BJ (cell line): ENCODE results near the gene FBXO46. TPM values are rescaled to one million over a fixed set of nuclear protein-coding genes. Genes with fewer than 3 reads are reported as not detected.

Source experiments
- CTCF ChIA-PET: fragments of 350-600 bp; formaldehyde crosslinking; extraction: SDS; loops from one replicate; lab custom pipeline; 2021; ENCODE audit warnings: antibody characterized with exemption, inconsistent platforms; lab: Yijun Ruan, JAX
- POLR2A ChIA-PET: fragments of 300-600 bp; sonication (Branson Sonifier 250); formaldehyde crosslinking; extraction: SDS; loops from one replicate; lab custom pipeline; 2021; ENCODE audit warnings: antibody characterized with exemption; lab: Charles Lee
- DNase-seq: peaks from one replicate; pipeline ENCODE4 v3.0.0-alpha.2; 2011; ENCODE audit warnings: low read depth
- H3K27me3 ChIP-seq: 2 replicates; pipeline ENCODE4 v1.6.0; 2011; ENCODE audit warnings: low read length; ENCODE audit not compliant: control insufficient read depth, insufficient read depth
- H3K36me3 ChIP-seq: 2 replicates; pipeline ENCODE4 v1.5.1; 2011; ENCODE audit warnings: low read length; ENCODE audit not compliant: control insufficient read depth, insufficient read depth
- H3K4me3 ChIP-seq: 2 replicates; pipeline ENCODE4 v1.5.1; 2011; ENCODE audit warnings: low read depth, mild to moderate bottlenecking, control low read depth, low read length
- polyA plus RNA-seq: library from polyadenylated mRNA; depleted of rRNA; stranded (reverse); fragments of >200 nt; gene quantifications from 2 replicates; pipeline ENCODE4 v1.2.3, GENCODE V29; 2011; rRNA removed
- small RNA-seq: library from RNA; depleted of rRNA; stranded (forward); fragments of <200 nt; gene quantifications from one replicate; pipeline ENCODE3, GENCODE V24; 2012; ENCODE audit warnings: low replicate concordance, low read depth; ENCODE audit not compliant: insufficient read length
- TF ChIP-seq, protein P1 (sequence below): IDR thresholded peaks from 2 replicates; pipeline ENCODE4 v1.5.1; 2011; ENCODE audit warnings: low read depth, mild to moderate bottlenecking, control low read depth, inconsistent platforms, low read length, moderate library complexity; ENCODE audit not compliant: insufficient read depth

FBXO46 gene
- polyA plus RNA-seq, 1 experiment: 2.3 TPM

DNA sequence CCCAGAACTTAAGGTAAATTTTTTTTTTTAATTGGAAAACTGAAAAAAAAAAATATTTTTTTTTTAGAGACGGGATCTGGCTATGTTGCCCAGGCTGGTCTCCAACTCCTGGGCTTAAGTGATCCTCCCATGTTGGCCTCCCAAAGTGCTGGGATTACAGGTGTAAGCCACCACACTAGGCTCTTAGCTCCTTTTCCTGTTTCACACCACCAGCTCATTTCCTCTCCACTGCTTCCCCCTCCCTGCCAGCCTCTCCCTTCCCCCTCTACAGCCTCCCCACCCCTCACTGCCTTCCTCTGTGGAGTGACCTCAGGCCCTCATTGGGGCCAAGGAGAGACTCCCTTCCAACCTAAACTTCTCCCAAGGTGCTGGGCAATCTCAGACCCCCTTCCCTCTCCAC lies 66.9 kb downstream of the FBXO46 start:
- ChIA-PET POLR2A (no interaction called here), CTCF (interaction anchor here (1.5 kb wide), 1 partner anchor 22 kb away, joined by 3 read pairs; no protein-coding TSS in a partner anchor)
- TF ChIP-seq, protein P1, sequence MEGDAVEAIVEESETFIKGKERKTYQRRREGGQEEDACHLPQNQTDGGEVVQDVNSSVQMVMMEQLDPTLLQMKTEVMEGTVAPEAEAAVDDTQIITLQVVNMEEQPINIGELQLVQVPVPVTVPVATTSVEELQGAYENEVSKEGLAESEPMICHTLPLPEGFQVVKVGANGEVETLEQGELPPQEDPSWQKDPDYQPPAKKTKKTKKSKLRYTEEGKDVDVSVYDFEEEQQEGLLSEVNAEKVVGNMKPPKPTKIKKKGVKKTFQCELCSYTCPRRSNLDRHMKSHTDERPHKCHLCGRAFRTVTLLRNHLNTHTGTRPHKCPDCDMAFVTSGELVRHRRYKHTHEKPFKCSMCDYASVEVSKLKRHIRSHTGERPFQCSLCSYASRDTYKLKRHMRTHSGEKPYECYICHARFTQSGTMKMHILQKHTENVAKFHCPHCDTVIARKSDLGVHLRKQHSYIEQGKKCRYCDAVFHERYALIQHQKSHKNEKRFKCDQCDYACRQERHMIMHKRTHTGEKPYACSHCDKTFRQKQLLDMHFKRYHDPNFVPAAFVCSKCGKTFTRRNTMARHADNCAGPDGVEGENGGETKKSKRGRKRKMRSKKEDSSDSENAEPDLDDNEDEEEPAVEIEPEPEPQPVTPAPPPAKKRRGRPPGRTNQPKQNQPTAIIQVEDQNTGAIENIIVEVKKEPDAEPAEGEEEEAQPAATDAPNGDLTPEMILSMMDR: no peak
- no peak for DNase-seq
- no peaks in the 10 kb centered on the region for H3K36me3 ChIP-seq
- H3K27me3 ChIP-seq: peaks cover 9% of the 10 kb centered on the region
- no peak overlapping the region for H3K4me3 ChIP-seq

DNA sequence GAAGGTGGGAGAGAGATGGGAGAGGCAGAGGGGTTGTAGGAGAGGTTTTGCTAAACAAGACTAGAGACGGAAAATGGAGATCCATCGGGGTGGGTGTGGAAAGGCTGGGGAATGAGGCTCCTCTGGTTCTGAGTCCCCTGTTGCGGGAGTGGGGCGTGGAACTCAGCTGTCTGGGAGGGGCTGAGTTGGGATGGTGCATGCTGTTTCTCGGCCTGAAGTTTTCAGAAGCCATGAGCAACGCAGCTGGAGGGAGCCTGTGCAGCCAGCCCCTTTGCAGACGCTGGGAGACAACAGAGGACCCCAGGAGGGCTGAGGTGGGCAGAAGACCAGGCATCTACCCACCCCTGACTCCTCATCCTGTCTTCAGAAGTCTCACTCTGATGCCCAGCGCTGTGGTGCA lies 70.1 kb downstream of the FBXO46 start:
- Histone ChIP-seq H3K27me3 (peaks cover 8% of the 10 kb centered on the region), H3K4me3 (no peak overlapping the region), H3K36me3 (no peaks in the 10 kb centered on the region)
- TF ChIP-seq, protein P1: no peak
- ChIA-PET POLR2A (no interaction called here), CTCF (interaction anchor here (0.6 kb wide), 1 partner anchor 585 kb away, joined by 3 read pairs; no protein-coding TSS in a partner anchor)
- no peak for DNase-seq

Small RNA genes within 50 kb of the gene (small RNA-seq; reads per million reads assigned to genes)
- gene MIR642A: 7.4 reads per million, percentile 71 among the genes with 10 or more reads in this experiment

Other genes with a start within 250 kb of the FBXO46 start
- 27.3 and 42.3 TPM in 2 replicates for gene RTN2, start 233.8 kb downstream of the FBXO46 start, polyA plus RNA-seq
- gene PPM1N, start 232.5 kb downstream of the FBXO46 start, polyA plus RNA-seq: 1.0 and 1.2 TPM in 2 replicates
- 110 and 117 TPM in 2 replicates for gene VASP, start 223.4 kb downstream of the FBXO46 start, polyA plus RNA-seq
- gene OPA3, start 146.1 kb downstream of the FBXO46 start, polyA plus RNA-seq: 10.9 and 15.1 TPM in 2 replicates
- 0.06 and 0.12 TPM in 2 replicates for gene GPR4, start 128.7 kb downstream of the FBXO46 start, polyA plus RNA-seq
- 20.2 and 30.4 TPM in 2 replicates for gene EML2, start 91.5 kb downstream of the FBXO46 start, polyA plus RNA-seq
- 0.54 and 1.1 TPM in 2 replicates for gene GIPR, start 62.7 kb downstream of the FBXO46 start, polyA plus RNA-seq
- 518 and 777 TPM in 2 replicates for gene SNRPD2, start 38.9 kb downstream of the FBXO46 start, polyA plus RNA-seq
- gene QPCTL, start 38.2 kb downstream of the FBXO46 start, polyA plus RNA-seq: 12.6 and 16.8 TPM in 2 replicates
- not detected in 2 replicates for gene MEIOSIN, start 2.5 kb upstream of the FBXO46 start, polyA plus RNA-seq
- 6.6 and 12.5 TPM in 2 replicates for gene SIX5, start 38.4 kb upstream of the FBXO46 start, polyA plus RNA-seq
- gene DMPK, start 51.6 kb upstream of the FBXO46 start, polyA plus RNA-seq: 86.2 and 131 TPM in 2 replicates
- 20.3 and 28.6 TPM in 2 replicates for gene DMWD, start 61.9 kb upstream of the FBXO46 start, polyA plus RNA-seq
- not detected in 2 replicates for gene RSPH6A, start 84.4 kb upstream of the FBXO46 start, polyA plus RNA-seq
- gene SYMPK, start 132.3 kb upstream of the FBXO46 start, polyA plus RNA-seq: 45.8 and 60.2 TPM in 2 replicates
- not detected in 2 replicates for gene FOXA3, start 133.4 kb upstream of the FBXO46 start, polyA plus RNA-seq
- gene IRF2BP1, start 155.2 kb upstream of the FBXO46 start, polyA plus RNA-seq: 7.1 and 11.9 TPM in 2 replicates
- gene MYPOP, start 171.7 kb upstream of the FBXO46 start, polyA plus RNA-seq: 1.6 and 1.8 TPM in 2 replicates
- gene NANOS2, start 183.9 kb upstream of the FBXO46 start, polyA plus RNA-seq: not detected in 2 replicates
- 0.01 TPM in 2 replicates for gene NOVA2, start 243.0 kb upstream of the FBXO46 start, polyA plus RNA-seq